Osteocyte (in vitro differentiated cells): ENCODE measurements around the gene CFAP44. TPM values are rescaled to one million over a fixed set of nuclear protein-coding genes. Genes with fewer than 3 reads are reported as not detected.
"Not testable (repeated sequence)": the region's sequence is repeated elsewhere in the genome, so short reads cannot be mapped to it uniquely, and the experiment has no call there.

Experiments
- DNase-seq: peaks from one replicate; pipeline ENCODE4 v3.0.0; 2021; ENCODE audit warnings: mixed read lengths; ENCODE audit not compliant: unreplicated experiment; ENCODE audit errors: extremely low spot score
- H3K27ac Mint-ChIP-seq: one replicate; pipeline ENCODE4 v1.8.0; 2021; ENCODE audit warnings: mild to moderate bottlenecking, mixed read lengths; ENCODE audit not compliant: unreplicated experiment
- H3K27me3 Mint-ChIP-seq: one replicate; pipeline ENCODE4 v1.8.0; 2021; ENCODE audit warnings: mixed read lengths; ENCODE audit not compliant: unreplicated experiment
- H3K36me3 Mint-ChIP-seq: one replicate; pipeline ENCODE4 v1.8.0; 2021; ENCODE audit warnings: mixed read lengths; ENCODE audit not compliant: unreplicated experiment
- H3K4me1 Mint-ChIP-seq: one replicate; pipeline ENCODE4 v1.8.0; 2021; ENCODE audit warnings: mixed read lengths; ENCODE audit not compliant: unreplicated experiment
- H3K4me3 Mint-ChIP-seq: one replicate; pipeline ENCODE4 v1.8.0; 2021; ENCODE audit warnings: mild to moderate bottlenecking, moderate library complexity, mixed read lengths; ENCODE audit not compliant: unreplicated experiment
- H3K9me3 Mint-ChIP-seq: one replicate; pipeline ENCODE4 v1.8.0; 2021; ENCODE audit warnings: mixed read lengths; ENCODE audit not compliant: unreplicated experiment
- CTCF ChIP-seq: fragments of 200-600 bp; sonication (generic); IDR thresholded peaks from 2 replicates; pipeline ENCODE4 v1.5.0; 2021; ENCODE audit warnings: antibody characterized with exemption, mild to moderate bottlenecking, moderate library complexity
- long read RNA-seq: library from polyadenylated mRNA; unstranded; transcript quantifications from one replicate; pipeline ENCODE4 v2.0.0, GENCODE V29; 2021
- total RNA-seq: library from RNA; stranded (reverse); gene quantifications from 2 replicates; pipeline ENCODE4 v1.2.1, GENCODE V29; 2021

Gene CFAP44
- total RNA-seq = 4.2 and 7.4 TPM in 2 replicates
- long read RNA-seq, partial matches to known transcripts = 0 of 7 reads
- long read RNA-seq, other reads (novel, unspliced or antisense) = 7 of 7 reads

DNA sequence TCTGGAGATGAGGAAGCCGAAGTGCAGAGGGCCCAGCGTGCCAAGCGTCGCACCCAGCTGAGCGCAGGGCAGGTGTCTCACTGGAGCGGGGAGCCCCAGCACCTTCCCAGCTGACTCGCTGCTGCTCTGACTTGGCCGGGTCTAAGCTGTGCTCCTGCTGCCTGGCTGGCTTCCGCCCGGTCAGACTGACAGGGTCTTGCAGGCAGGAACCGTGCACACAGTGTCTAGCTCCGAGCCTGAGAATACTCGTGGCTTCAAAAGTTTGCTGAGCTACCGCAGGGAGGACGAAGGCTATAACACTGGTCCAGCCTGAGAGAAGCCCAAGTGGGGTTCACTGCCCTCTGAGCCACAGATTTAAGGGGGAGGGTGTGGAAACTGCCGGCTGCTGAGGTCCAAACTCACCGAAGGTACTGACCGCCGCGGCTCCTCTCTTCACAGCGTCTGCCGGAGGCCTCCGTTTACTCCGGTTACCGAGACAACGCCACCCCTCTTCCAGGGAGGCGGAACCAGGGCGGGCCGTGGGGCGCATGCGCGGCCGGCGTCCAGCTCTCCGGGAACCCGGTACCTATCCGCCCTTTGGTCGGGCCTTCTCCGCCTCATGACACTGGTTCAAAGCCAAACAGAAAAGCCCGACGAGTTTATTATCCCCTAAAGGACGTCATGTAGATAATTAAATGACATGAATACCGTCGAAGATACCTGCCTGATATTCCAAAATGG, at the start of gene CFAP44:
CFAP44 (minus strand) TSS at position 443 of the 720 bp plus-strand sequence. CDS start 7,829 bp downstream, outside the sequence.
- Mint-ChIP-seq H3K4me1 (peaks cover 8% of the 10 kb centered on the region), H3K27me3 (no peaks in the 10 kb centered on the region), H3K27ac (peak within 1 kb of the TSS; percentile 54), H3K4me3 (peak within 1 kb of the TSS; percentile 70), H3K36me3 (peaks cover 10% of the 10 kb centered on the region), H3K9me3 (no peaks in the 10 kb centered on the region)
- peak; percentile 93 for DNase-seq
- no peak for TF ChIP-seq CTCF

DNA sequence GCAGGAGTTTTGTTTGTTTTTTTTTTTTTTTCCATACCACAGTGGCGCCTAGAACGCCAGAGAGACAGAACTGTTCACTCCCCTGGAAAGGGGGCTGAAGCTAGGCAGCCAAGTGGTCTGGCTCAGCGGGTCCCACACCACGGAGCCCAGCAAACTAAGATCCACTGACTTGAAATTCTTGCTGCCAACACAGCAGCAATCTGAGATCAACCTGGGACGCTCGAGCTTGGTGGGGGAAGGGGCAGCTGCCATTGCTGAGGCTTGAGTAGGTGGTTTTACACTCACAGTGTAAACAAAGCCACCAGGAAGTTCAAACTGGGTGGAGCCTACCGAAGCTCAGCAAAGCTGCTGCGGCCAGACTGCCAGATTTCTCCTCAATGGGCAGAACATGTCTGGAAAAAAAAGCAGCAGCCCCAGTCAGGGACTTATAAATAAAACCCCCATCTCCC, 43.9 kb upstream of the CFAP44 start:
- H3K27ac Mint-ChIP-seq = no peak overlapping the region
- no peaks in the 10 kb centered on the region for H3K4me1 Mint-ChIP-seq
- no peak for TF ChIP-seq CTCF
- no peak for DNase-seq
- no peaks in the 10 kb centered on the region for H3K27me3 Mint-ChIP-seq
- H3K4me3 Mint-ChIP-seq = no peak overlapping the region
- H3K36me3 Mint-ChIP-seq = peaks cover 16% of the 10 kb centered on the region
- H3K9me3 Mint-ChIP-seq = peaks cover 22% of the 10 kb centered on the region

DNA sequence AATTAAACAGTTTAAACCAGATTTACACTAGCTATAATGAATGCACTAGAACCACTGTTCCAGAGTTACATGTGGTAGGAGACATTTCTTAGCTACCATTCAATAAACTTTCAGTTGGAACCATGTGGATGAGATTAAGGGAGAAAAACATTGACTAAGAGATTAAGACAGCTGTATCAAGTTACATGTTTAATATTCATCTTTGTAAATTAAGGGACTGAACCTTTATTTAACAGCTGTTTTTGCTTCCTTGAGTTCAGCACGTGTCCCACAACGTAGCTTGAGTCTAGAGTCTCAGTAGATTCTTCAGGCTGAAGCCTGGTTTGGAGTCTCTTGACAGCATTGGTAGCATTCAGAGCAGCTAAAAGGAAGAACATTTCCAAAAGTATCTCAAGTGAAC, 27.2 kb upstream of the CFAP44 start:
- Mint-ChIP-seq H3K27me3 (no peaks in the 10 kb centered on the region), H3K4me1 (no peaks in the 10 kb centered on the region), H3K9me3 (peaks cover 9% of the 10 kb centered on the region), H3K27ac (no peak overlapping the region), H3K4me3 (no peak overlapping the region), H3K36me3 (peaks cover 31% of the 10 kb centered on the region)
- DNase-seq = no peak
- no peak for TF ChIP-seq CTCF

- Mint-ChIP-seq H3K27ac (no peak overlapping the region), H3K27me3 (no peaks in the 10 kb centered on the region), H3K9me3 (no peaks in the 10 kb centered on the region), H3K4me1 (no peaks in the 10 kb centered on the region), H3K4me3 (no peak overlapping the region), H3K36me3 (peaks cover 30% of the 10 kb centered on the region)
- no peak for TF ChIP-seq CTCF
- DNase-seq = no peak
These were observed 20.2 kb upstream of the CFAP44 start for GRCh38 chr3:113461488-113461887.

DNA sequence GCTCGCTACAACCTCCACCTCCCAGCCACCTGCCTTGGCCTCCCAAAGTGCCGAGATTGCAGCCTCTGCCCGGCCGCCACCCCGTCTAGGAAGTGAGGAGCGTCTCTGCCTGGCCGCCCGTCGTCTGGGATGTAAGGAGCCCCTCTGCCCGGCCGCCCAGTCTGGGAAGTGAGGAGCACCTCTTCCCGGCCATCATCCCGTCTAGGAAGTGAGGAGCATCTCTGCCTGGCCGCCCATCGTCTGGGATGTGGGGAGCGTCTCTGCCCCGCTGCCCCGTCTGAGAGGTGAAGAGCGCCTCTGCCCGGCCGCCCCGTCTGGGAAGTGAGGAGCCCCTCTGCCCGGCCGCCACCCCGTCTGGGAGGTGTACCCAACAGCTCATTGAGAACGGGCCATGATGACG, 17.3 kb upstream of the CFAP44 start:
- H3K27ac Mint-ChIP-seq, H3K9me3 Mint-ChIP-seq, H3K4me3 Mint-ChIP-seq, H3K27me3 Mint-ChIP-seq, DNase-seq, H3K4me1 Mint-ChIP-seq: not testable (repeated sequence)
- peaks cover 35% of the 10 kb centered on the region for H3K36me3 Mint-ChIP-seq
